Measurements from ENCODE around the gene MIEF1.

- TF ChIP-seq CTCF (IDR thresholded peaks at IDR 0.05): no peak
- TF ChIP-seq SIN3A (IDR thresholded peaks at IDR 0.05; ENCODE audit: borderline replicate concordance, insufficient read depth, low read depth, low read length): no peak
Measured at GRCh38 chr22:39497429-39497828, 4.7 kb upstream of the MIEF1 start.

All from Panc1 (cell line).